ENCODE measurements around the gene ALG13.

The ALG13 gene

GRCh38 chrX:111649638-111650037 is 31.3 kb upstream of the ALG13 start:
- TF ChIP-seq CTCF (conservative IDR thresholded peaks at IDR 0.05): no peak
- H3K27ac ChIP-seq: no peak overlapping the region

- no peak for TF ChIP-seq CTCF (conservative IDR thresholded peaks at IDR 0.05)
- H3K27ac ChIP-seq: no peak overlapping the region
Measured at GRCh38 chrX:111650845-111651244, 30.1 kb upstream of the ALG13 start.

- TF ChIP-seq CTCF (conservative IDR thresholded peaks at IDR 0.05): peak; percentile 37; the same call in 1 of the 2 replicates
- no peak overlapping the region for H3K27ac ChIP-seq
Measured at GRCh38 chrX:111652719-111653118, 28.3 kb upstream of the ALG13 start.

GRCh38 chrX:111661241-111661640 is 19.7 kb upstream of the ALG13 start:
- TF ChIP-seq CTCF (conservative IDR thresholded peaks at IDR 0.05): no peak
- no peak overlapping the region for H3K27ac ChIP-seq

- no peak for TF ChIP-seq CTCF (conservative IDR thresholded peaks at IDR 0.05)
Measured at GRCh38 chrX:111662292-111662691, 18.7 kb upstream of the ALG13 start.

GRCh38 chrX:111671668-111672067 is 9.3 kb upstream of the ALG13 start:
- TF ChIP-seq CTCF (conservative IDR thresholded peaks at IDR 0.05): no peak
- H3K27ac ChIP-seq: peak overlapping the region; percentile 57; the same call in 1 of the 2 replicates

More at GRCh38 chrX:111662292-111662691, 18.7 kb upstream of the ALG13 start:
- H3K27ac ChIP-seq: no peak overlapping the region

- no peak overlapping the region for H3K27ac ChIP-seq
- no peak for TF ChIP-seq CTCF (conservative IDR thresholded peaks at IDR 0.05)
Measured at GRCh38 chrX:111687305-111687704, 6.3 kb downstream of the ALG13 start.

Measured in VCaP (cell line).